Panc1 (cell line): ENCODE measurements around the gene ZDHHC9.

Experiments
- TF ChIP-seq, protein P1 (sequence below): fragments of 450-650 bp; IDR thresholded peaks from 2 replicates; pipeline ENCODE4 v1.5.1; 2017; ENCODE audit warnings: mild to moderate bottlenecking
- TF ChIP-seq, protein P2 (sequence below), 2 experiments: IDR thresholded peaks; 2 replicates each; pipeline ENCODE4 v1.6.1; 2011 to 2012; ENCODE audit warnings: low read depth in 2 of 2, control low read depth in 1 of 2, low read length in 1 of 2, mild to moderate bottlenecking in 1 of 2, moderate library complexity in 1 of 2; ENCODE audit not compliant: insufficient read depth in 1 of 2

DNA sequence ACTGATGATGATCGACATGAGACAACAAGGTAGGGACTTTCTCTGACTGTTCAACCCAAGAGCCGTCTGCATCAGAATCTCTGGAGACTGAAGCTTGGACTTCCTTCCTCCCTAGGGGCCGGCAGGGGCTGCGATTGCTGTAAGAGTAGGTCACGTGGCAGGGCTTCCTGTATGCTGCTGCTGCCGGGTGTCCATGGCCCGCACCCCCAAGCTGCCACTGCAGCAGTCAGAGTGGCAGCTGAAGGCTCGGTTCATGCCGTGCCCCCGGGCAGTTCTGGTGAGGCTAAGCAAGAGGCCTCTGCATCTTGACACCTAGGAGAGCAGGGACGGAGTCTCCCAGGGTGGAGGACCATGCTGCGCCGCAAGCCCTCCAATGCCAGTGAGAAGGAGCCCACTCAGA is 63.9 kb downstream of the ZDHHC9 start, which contains the start of gene SASH3:
- TF ChIP-seq, protein P1, sequence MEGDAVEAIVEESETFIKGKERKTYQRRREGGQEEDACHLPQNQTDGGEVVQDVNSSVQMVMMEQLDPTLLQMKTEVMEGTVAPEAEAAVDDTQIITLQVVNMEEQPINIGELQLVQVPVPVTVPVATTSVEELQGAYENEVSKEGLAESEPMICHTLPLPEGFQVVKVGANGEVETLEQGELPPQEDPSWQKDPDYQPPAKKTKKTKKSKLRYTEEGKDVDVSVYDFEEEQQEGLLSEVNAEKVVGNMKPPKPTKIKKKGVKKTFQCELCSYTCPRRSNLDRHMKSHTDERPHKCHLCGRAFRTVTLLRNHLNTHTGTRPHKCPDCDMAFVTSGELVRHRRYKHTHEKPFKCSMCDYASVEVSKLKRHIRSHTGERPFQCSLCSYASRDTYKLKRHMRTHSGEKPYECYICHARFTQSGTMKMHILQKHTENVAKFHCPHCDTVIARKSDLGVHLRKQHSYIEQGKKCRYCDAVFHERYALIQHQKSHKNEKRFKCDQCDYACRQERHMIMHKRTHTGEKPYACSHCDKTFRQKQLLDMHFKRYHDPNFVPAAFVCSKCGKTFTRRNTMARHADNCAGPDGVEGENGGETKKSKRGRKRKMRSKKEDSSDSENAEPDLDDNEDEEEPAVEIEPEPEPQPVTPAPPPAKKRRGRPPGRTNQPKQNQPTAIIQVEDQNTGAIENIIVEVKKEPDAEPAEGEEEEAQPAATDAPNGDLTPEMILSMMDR: no peak
- TF ChIP-seq, protein P2, sequence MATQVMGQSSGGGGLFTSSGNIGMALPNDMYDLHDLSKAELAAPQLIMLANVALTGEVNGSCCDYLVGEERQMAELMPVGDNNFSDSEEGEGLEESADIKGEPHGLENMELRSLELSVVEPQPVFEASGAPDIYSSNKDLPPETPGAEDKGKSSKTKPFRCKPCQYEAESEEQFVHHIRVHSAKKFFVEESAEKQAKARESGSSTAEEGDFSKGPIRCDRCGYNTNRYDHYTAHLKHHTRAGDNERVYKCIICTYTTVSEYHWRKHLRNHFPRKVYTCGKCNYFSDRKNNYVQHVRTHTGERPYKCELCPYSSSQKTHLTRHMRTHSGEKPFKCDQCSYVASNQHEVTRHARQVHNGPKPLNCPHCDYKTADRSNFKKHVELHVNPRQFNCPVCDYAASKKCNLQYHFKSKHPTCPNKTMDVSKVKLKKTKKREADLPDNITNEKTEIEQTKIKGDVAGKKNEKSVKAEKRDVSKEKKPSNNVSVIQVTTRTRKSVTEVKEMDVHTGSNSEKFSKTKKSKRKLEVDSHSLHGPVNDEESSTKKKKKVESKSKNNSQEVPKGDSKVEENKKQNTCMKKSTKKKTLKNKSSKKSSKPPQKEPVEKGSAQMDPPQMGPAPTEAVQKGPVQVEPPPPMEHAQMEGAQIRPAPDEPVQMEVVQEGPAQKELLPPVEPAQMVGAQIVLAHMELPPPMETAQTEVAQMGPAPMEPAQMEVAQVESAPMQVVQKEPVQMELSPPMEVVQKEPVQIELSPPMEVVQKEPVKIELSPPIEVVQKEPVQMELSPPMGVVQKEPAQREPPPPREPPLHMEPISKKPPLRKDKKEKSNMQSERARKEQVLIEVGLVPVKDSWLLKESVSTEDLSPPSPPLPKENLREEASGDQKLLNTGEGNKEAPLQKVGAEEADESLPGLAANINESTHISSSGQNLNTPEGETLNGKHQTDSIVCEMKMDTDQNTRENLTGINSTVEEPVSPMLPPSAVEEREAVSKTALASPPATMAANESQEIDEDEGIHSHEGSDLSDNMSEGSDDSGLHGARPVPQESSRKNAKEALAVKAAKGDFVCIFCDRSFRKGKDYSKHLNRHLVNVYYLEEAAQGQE (IDR thresholded peaks at IDR 0.05; ENCODE audit: insufficient read depth in 1 of 2, low read depth in 2 of 2, low read length in 1 of 2): no peak
